AG04450 (cell line): ENCODE data around the gene SYT3. TPM values are rescaled to one million over a fixed set of nuclear protein-coding genes. Genes with fewer than 3 reads are reported as not detected.
"Not testable (repeated sequence)": the region's sequence is repeated elsewhere in the genome, so short reads cannot be mapped to it uniquely, and the experiment has no call there.

Experiments
- CTCF ChIA-PET: fragments of 300-600, 350-600 bp; formaldehyde crosslinking; extraction: SDS; loops from one replicate; lab custom pipeline; 2022; ENCODE audit warnings: antibody characterized with exemption, inconsistent platforms; lab: Charles Lee
- POLR2A ChIA-PET: fragments of 350-600 bp; formaldehyde crosslinking; extraction: SDS; loops from one replicate; lab custom pipeline; 2021; ENCODE audit warnings: antibody characterized with exemption, inconsistent platforms; lab: Yijun Ruan, JAX
- DNase-seq: peaks from one replicate; pipeline ENCODE4 v3.0.0-alpha.2; 2011; ENCODE audit warnings: low read depth, low spot score
- H3K27ac ChIP-seq: one replicate; pipeline ENCODE4 v1.5.1; 2012; ENCODE audit warnings: low read depth, low read length, control low read depth
- H3K27me3 ChIP-seq: one replicate; pipeline ENCODE4 v1.6.0; 2012; ENCODE audit warnings: low read length; ENCODE audit not compliant: control insufficient read depth, insufficient read depth
- H3K4me3 ChIP-seq: 2 replicates; pipeline ENCODE4 v1.5.1; 2011; ENCODE audit warnings: mild to moderate bottlenecking, low read depth, low read length, control low read depth
- H3K9me3 ChIP-seq: 2 replicates; pipeline ENCODE4 v1.5.1; 2012; ENCODE audit warnings: low read length; ENCODE audit not compliant: control insufficient read depth, insufficient read depth
- CTCF ChIP-seq: IDR thresholded peaks from 2 replicates; pipeline ENCODE4 v1.5.1; 2011; ENCODE audit warnings: low read depth, low read length, control low read depth, inconsistent platforms
- polyA plus RNA-seq: library from polyadenylated mRNA; depleted of rRNA; stranded (reverse); fragments of >200 nt; gene quantifications from 2 replicates; pipeline ENCODE4 v1.2.3, GENCODE V29; 2011

SYT3 gene
- polyA plus RNA-seq, 1 experiment, result 0.05 TPM

- ChIA-PET POLR2A (no interaction called here), CTCF (no interaction called here)
- Histone ChIP-seq H3K27me3 (no peaks in the 10 kb centered on the region), H3K4me3 (no peak overlapping the region), H3K27ac (no peak overlapping the region), H3K9me3 (peaks cover 25% of the 10 kb centered on the region)
- peak; percentile 51 for TF ChIP-seq CTCF
- DNase-seq, result peak; percentile 8
Measured at GRCh38 chr19:50607874-50608785, 31.6 kb downstream of the SYT3 start.

GRCh38 chr19:50607388-50607787, 32.3 kb downstream of the SYT3 start:
- no peak for DNase-seq
- TF ChIP-seq CTCF, result no peak
- no peaks in the 10 kb centered on the region for H3K27me3 ChIP-seq
- POLR2A ChIA-PET, result no interaction called here
- H3K27ac ChIP-seq, result no peak overlapping the region
- H3K4me3 ChIP-seq, result no peak overlapping the region
- peaks cover 25% of the 10 kb centered on the region for H3K9me3 ChIP-seq
- CTCF ChIA-PET, result no interaction called here

- peaks cover 25% of the 10 kb centered on the region for H3K9me3 ChIP-seq
- H3K4me3 ChIP-seq, H3K27me3 ChIP-seq, H3K27ac ChIP-seq, POLR2A ChIA-PET, DNase-seq, CTCF ChIA-PET: not testable (repeated sequence)
Measured at GRCh38 chr19:50606059-50606836, 33.4 kb downstream of the SYT3 start.

GRCh38 chr19:50604264-50605073, 35.2 kb downstream of the SYT3 start:
- CTCF ChIA-PET, DNase-seq, POLR2A ChIA-PET: not testable (repeated sequence)

GRCh38 chr19:50602935-50603334, 36.7 kb downstream of the SYT3 start:
- H3K27me3 ChIP-seq, result peaks cover 4% of the 10 kb centered on the region
- POLR2A ChIA-PET, result no interaction called here
- H3K9me3 ChIP-seq, result peaks cover 19% of the 10 kb centered on the region
- no peak overlapping the region for H3K4me3 ChIP-seq
- no peak for DNase-seq
- no peak overlapping the region for H3K27ac ChIP-seq
- TF ChIP-seq CTCF, result no peak
- CTCF ChIA-PET, result no interaction called here

More at GRCh38 chr19:50604264-50605073, 35.2 kb downstream of the SYT3 start:
- peaks cover 25% of the 10 kb centered on the region for H3K9me3 ChIP-seq
- not testable (repeated sequence) for H3K4me3 ChIP-seq, H3K27ac ChIP-seq, H3K27me3 ChIP-seq
